ENCODE measurements around the gene NFKBIE.

DNA sequence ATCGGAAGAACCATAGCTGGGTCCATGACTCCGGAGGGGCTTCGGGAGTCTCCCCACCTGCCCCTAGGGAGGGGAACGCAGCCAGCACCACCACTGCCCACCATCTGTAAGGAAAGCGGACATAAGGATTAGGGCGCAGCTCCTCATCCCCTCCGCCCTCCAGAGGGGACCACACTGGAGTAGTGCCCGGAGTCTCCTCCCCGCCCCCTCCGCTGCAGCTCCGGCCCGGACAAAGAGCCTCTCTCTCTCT, 8.7 kb downstream of the NFKBIE start:
- TF ChIP-seq, protein P1, sequence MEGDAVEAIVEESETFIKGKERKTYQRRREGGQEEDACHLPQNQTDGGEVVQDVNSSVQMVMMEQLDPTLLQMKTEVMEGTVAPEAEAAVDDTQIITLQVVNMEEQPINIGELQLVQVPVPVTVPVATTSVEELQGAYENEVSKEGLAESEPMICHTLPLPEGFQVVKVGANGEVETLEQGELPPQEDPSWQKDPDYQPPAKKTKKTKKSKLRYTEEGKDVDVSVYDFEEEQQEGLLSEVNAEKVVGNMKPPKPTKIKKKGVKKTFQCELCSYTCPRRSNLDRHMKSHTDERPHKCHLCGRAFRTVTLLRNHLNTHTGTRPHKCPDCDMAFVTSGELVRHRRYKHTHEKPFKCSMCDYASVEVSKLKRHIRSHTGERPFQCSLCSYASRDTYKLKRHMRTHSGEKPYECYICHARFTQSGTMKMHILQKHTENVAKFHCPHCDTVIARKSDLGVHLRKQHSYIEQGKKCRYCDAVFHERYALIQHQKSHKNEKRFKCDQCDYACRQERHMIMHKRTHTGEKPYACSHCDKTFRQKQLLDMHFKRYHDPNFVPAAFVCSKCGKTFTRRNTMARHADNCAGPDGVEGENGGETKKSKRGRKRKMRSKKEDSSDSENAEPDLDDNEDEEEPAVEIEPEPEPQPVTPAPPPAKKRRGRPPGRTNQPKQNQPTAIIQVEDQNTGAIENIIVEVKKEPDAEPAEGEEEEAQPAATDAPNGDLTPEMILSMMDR (IDR thresholded peaks at IDR 0.05; ENCODE audit: poor library complexity) = no peak
- TF ChIP-seq EZH2 (IDR thresholded peaks at IDR 0.05; ENCODE audit: borderline replicate concordance) = no peak

Measured in hepatocyte (in vitro differentiated cells).